Kidney epithelial cell (primary cell): Measurements from ENCODE around the gene BTLA. TPM values are rescaled to one million over a fixed set of nuclear protein-coding genes. Genes with fewer than 3 reads are reported as not detected.
"Not testable (repeated sequence)": the region's sequence is repeated elsewhere in the genome, so short reads cannot be mapped to it uniquely, and the experiment has no call there.

Experiments used
- DNase-seq: peaks from one replicate; pipeline ENCODE4 v3.0.0-alpha.2; 2010; ENCODE audit warnings: low read depth
- H3K27me3 ChIP-seq: 2 replicates; pipeline ENCODE4 v1.6.0; 2011; ENCODE audit warnings: low read length; ENCODE audit not compliant: control insufficient read depth, insufficient read depth
- H3K36me3 ChIP-seq: 2 replicates; pipeline ENCODE4 v1.5.1; 2011; ENCODE audit warnings: low read length; ENCODE audit not compliant: control insufficient read depth, insufficient read depth
- H3K4me3 ChIP-seq: 2 replicates; pipeline ENCODE4 v1.5.1; 2011; ENCODE audit warnings: low read depth, mild to moderate bottlenecking, control low read depth, low read length
- total RNA-seq: library from RNA; depleted of rRNA; stranded (reverse); fragments of >200 nt; gene quantifications from 2 replicates; pipeline ENCODE4 v1.2.3, GENCODE V29; 2015
- TF ChIP-seq, protein P1 (sequence below): IDR thresholded peaks from 2 replicates; pipeline ENCODE4 v1.5.1; 2011; ENCODE audit warnings: mild to moderate bottlenecking, moderate library complexity, low read length, control low read depth, inconsistent platforms; ENCODE audit not compliant: insufficient read depth, poor library complexity, severe bottlenecking

Gene BTLA
- total RNA-seq, 1 donor from 2014 or later = not detected

DNA sequence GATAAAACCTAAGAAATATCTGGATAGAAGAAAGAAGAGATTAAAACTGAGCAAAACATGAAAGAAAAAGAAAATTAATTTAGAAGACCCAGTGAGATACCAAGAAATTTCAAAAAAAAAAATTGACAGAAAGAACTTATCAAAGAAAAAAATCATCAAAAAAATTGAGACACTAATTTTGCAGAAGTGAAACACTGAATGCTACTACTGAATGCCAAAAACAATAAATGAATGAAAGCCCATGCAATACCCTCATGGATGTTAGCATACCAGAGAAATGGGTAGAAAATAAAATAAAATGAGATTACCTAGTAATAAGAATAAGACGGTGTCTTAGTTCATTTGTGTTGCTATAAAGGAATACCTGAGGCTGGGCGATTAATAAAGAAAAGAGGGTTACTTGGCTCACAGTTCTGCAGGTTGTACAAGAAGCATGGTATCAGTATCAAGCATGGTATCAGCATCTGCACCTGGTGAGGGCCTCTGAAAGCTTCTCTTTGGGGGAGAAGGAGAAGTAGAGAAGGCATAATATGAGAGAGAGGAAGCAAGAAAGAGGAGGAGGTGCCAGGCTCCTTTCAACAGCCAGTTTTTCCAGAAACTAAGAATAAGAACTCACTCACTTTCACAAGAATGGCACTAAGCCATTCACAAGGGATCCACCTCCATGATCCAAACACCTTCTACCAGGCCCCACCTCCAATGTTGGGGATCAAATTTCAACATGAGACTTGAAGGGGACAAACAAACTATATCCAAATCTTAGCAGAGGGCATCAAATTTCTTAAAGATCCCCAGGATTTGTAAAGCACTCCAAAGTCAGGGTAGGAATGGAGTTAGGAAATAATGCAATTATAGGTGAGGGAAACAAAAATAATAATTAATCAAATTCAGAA, 73.2 kb downstream of the BTLA start:
- TF ChIP-seq, protein P1, sequence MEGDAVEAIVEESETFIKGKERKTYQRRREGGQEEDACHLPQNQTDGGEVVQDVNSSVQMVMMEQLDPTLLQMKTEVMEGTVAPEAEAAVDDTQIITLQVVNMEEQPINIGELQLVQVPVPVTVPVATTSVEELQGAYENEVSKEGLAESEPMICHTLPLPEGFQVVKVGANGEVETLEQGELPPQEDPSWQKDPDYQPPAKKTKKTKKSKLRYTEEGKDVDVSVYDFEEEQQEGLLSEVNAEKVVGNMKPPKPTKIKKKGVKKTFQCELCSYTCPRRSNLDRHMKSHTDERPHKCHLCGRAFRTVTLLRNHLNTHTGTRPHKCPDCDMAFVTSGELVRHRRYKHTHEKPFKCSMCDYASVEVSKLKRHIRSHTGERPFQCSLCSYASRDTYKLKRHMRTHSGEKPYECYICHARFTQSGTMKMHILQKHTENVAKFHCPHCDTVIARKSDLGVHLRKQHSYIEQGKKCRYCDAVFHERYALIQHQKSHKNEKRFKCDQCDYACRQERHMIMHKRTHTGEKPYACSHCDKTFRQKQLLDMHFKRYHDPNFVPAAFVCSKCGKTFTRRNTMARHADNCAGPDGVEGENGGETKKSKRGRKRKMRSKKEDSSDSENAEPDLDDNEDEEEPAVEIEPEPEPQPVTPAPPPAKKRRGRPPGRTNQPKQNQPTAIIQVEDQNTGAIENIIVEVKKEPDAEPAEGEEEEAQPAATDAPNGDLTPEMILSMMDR = no peak
- Histone ChIP-seq H3K36me3 (no peaks in the 10 kb centered on the region), H3K4me3 (no peak overlapping the region), H3K27me3 (no peaks in the 10 kb centered on the region)
- DNase-seq = no peak

DNA sequence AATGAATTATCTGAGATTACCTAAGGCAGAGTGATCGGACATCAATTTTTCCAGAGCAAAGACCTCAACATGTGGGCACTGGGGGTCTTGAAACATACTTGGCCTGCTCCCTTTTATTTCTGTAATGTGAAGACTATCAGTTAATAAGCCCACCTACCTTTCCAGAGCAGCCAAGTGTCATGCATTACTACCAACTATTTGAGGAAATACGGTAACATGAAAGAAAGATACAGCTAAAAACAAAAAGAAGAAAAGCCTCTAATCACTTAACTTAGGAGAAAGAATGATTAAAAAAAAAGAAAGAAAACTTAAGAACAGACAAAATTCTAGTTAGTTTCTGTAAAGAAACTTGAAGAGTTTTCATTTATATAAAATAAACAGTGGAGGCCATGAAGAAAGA, 73.9 kb downstream of the BTLA start:
- TF ChIP-seq, protein P1 = no peak
- H3K36me3 ChIP-seq = no peaks in the 10 kb centered on the region
- no peak for DNase-seq
- H3K4me3 ChIP-seq = no peak overlapping the region
- no peaks in the 10 kb centered on the region for H3K27me3 ChIP-seq

DNA sequence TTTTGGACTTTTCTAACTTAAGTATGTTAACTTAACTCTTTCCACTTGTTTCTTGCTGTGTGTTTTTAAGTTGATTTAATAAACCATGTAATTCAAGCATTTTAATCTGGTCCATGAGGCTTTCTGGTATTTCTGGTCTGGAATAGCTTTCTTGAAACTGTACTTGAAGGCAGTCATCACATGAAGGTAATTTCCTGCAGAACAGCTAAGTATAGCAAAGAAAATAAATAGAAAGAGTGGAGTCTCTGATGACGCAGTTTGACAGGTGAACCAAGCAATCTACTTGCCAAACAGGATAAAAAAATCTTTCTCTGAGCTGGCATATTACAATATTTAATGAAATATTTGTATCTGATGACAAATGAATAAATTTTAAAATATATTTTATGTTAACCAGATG, 74.9 kb downstream of the BTLA start:
- TF ChIP-seq, protein P1 = no peak
- Histone ChIP-seq H3K27me3 (no peaks in the 10 kb centered on the region), H3K4me3 (no peak overlapping the region), H3K36me3 (no peaks in the 10 kb centered on the region)
- no peak for DNase-seq

DNA sequence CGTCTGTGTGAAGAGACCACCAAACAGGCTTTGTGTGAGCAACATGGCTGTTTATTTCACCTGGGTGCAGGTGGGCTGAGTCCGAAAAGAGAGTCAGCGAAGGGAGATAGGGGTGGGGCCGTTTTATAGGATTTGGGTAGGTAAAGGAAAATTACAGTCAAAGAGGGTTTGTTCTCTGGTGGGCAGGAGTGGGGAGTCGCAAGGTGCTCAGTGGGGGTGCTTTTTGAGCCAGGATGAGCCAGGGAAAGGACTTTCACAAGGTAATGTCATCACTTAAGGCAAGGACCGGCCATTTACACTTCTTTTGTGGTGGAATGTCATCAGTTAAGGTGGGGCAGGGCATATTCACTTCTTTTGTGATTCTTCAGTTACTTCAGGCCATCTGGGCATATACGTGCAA, 76.4 kb downstream of the BTLA start:
- not testable (repeated sequence) for H3K4me3 ChIP-seq, H3K36me3 ChIP-seq, H3K27me3 ChIP-seq, DNase-seq

DNA sequence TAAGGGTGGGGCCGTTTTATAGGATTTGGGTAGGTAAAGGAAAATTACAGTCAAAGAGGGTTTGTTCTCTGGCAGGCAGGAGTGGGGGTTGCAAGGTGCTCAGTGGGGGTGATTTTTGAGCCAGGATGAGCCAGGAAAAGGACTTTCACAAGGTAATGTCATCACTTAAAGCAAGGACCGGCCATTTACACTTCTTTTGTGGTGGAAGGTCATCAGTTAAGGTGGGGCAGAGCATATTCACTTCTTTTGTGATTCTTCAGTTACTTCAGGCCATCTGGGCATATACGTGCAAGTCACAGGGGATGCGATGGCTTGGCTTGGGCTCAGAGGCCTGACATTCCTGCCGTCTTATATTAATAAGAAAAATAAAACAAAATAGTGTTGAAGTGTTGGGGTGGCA, 80.7 kb downstream of the BTLA start:
- not testable (repeated sequence) for H3K36me3 ChIP-seq, DNase-seq, H3K27me3 ChIP-seq, H3K4me3 ChIP-seq

DNA sequence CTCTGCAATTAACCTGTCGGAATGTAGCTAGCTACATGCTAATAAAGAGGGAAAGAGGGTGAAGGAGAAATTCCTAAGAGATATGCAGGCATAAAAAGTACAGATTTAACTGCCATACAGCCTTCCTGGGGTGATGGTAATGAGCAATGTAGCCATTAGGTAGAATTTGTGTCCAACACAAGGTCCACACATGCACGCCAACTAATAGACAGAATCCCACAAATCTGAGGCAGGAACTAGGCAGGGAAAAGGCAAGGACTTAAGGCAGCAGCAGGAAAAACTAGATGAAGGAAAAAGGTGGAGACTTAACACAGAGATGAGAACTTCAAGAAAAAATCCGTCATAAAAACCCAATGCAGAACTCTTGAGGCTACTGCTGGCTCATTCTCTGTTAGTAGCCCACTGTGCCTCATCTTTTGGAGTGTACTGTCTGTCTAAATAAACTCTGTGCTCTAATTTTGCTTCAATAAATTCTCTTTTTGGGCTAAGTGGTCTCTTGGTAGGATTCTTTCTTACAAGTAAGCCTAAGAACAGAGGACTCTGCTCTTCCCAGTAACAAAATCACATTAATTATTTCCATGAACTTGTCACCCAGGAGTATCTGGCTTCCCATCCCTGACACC, 81.5 kb downstream of the BTLA start:
- Histone ChIP-seq H3K36me3 (no peaks in the 10 kb centered on the region), H3K4me3 (no peak overlapping the region), H3K27me3 (no peaks in the 10 kb centered on the region)
- no peak for DNase-seq
- TF ChIP-seq, protein P1 = no peak
